Eye (tissue), 1 donor: ENCODE results near the gene TTL.
A peak's percentile ranks its signal among the peaks of the same experiment; 100 is the strongest.
"Not testable (repeated sequence)": the region's sequence is repeated elsewhere in the genome, so short reads cannot be mapped to it uniquely, and the experiment has no call there.

Source experiments
- DNase-seq: peaks from one replicate; pipeline ENCODE4 v3.0.0-alpha.2; 2015

Gene TTL

DNA sequence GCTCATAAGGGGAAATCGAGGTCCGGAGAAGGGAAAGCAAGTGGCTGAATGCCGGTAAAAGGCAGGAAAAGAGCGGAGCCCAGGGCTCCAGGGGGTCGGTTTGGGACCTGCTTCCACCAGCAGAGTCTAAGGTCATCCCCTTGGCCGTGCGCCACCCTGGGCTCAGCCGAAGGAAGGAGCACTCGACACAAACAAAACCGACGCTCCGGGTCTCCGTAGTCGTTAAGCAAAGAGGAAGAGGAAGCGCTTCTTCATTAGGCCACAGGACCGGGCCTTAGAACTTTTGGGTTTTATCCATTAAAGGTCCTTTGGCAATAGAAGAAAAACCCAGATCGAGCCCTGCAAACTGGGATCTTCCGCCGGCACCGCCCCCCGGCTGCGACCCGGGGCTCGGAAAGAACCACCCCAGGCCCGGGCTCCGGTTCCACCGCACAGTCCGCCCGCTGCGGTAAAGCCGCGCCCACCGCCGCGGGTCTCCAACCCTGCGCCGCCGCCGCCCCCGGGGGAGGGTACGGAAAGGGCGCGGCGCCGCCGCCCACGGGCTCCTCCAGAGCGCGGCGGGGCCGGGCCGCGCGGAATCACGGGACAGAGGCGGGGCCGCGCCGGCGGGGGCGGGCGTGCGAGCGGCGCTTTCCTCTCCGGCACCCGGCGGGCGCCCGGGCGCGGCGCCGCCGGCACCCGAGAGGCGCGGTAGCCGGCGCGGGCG, at the start of gene TTL:
TSS of gene TTL (plus strand) at position 629 of the 706 bp plus-strand sequence. CDS start 189 bp downstream, outside the sequence.
- DNase-seq, result peak; percentile 92

GRCh38 chr2:112432390-112432734, 49.6 kb upstream of the TTL start:
- DNase-seq, result not testable (repeated sequence)

DNA sequence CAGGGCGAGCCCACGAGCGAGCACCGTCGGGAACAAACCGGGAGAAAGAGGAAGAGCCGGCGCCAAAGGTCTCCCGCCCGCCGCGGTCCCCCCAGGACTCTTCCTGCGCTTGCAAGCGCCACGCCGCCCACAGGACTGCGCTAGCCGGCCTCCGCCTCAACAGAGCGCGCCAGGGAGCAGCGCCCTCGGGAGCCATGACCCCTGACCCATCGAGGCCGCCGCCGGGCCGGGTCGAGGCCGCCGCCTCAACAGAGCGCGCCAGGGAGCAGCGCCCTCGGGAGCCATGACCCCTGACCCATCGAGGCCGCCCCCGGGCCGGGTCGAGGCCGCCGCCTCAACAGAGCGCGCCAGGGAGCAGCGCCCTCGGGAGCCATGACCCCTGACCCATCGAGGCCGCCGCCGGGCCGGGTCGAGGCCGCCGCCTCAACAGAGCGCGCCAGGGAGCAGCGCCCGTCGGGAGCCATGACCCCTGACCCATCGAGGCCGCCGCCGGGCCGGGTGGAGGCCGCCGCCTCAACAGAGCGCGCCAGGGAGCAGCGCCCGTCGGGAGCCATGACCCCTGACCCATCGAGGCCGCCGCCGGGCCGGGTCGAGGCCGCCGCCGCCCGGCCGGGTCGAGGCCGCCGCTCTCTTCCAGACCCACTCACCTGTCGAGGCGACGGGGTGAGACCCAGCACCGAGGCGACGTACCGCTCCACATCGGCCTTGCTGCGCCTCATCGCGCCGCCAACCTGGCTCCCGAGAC, 49.0 kb upstream of the TTL start:
- not testable (repeated sequence) for DNase-seq

GRCh38 chr2:112433480-112433879, 48.5 kb upstream of the TTL start, which contains the start of gene RGPD8:
Gene RGPD8, minus strand, starts transcription at chr2:112433645. Its CDS starts 192 bp downstream, at chr2:112433453.
- peak; percentile 94 for DNase-seq

- no peak for DNase-seq
Observed at GRCh38 chr2:112433932-112434730, 47.8 kb upstream of the TTL start.

GRCh38 chr2:112434890-112435715, 46.9 kb upstream of the TTL start:
- not testable (repeated sequence) for DNase-seq

DNA sequence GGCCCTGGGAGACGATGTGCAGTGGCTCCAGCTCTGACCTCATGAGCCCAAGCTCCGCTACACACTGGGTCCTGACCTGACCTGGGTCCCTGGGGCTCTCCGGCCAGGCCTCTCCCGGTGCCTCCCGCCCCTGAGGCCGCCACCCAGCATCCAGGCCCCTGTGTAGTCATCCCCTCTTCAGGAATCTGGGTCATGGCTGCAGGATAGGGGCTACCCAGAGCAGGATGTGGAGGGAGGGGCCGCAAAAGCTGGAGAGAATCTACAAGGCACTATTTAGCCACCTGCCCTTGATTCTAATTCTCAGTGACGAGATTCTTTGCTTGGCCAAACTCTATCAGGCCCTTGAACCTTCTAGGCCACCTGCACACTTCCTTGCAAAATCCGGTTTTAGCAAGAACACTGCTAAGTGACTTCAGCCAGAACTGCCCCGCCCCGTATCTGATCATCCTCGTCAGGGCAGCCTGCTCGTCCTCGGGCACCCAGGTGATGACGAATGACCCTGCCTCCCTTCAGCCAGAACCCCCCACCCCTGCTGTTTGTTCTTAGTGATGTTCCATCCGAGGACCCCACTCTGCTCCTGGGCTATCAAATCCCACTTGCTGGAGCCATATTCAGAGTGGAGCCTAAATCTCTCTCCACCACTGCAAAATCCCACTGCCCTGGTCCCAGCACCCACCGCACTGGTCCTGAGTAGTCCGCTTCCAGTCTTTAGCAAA, 46.1 kb upstream of the TTL start:
- DNase-seq, result not testable (repeated sequence)

DNA sequence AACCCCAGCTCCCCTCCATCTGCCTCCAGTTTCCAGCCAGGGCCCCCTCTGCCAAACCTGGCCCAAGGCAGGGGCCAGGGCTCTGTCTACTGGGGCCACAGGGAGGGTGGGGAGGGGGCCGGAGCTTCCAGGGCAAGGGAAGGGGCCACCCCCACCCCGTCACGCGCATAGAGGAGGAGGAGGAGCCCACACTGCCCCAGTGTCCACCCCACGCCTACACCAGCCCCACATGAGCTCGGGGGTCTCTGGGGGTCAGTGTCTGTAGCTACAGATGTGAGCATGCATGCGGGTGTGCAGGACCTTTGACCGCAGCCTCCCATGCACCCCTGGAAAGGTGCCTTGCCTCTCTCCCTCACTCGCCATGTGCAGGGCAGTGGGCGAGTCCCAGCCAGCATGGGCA, 45.0 kb upstream of the TTL start:
- DNase-seq, result not testable (repeated sequence)

DNA sequence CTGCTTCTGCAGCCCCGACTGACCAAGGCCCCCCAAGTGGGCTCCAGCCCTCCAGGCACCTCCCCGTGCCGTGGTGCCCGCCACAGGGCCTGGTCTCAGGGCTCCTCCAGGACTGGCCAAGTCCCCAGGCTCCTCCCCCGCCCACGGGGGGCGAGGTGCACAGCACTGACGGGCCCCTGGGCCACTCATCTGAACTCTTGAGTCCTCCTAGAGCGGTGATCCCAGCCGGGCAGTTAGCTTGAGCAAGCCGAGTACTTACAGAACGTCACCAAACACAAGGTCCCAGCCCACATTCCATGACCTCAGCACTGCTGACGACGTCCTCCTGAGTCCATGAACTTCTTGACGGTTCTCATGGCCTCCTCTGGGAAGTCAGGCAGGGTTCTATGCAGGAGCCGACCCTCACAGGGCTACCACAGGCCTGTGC, 44.5 kb upstream of the TTL start:
- DNase-seq, result not testable (repeated sequence)

- not testable (repeated sequence) for DNase-seq
Observed at GRCh38 chr2:112438603-112439261, 43.2 kb upstream of the TTL start.

DNA sequence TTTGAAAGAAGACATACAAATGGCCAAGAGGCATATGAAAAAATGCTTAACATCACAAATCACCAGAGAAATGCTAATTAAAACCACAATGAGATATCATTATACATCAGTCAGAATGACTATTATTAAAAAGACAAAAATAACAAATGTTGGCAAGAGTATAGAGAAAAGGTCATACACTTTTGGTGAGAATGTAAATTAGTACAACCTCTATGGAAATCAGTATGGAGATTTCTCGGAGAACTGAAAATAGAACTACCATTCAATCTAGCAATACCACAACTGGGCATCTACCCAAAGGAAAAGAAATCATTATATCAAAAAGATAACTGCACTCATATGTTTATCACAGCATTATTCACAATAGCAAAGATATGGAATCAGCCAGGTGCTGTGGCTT, 37.7 kb upstream of the TTL start:
- not testable (repeated sequence) for DNase-seq

DNA sequence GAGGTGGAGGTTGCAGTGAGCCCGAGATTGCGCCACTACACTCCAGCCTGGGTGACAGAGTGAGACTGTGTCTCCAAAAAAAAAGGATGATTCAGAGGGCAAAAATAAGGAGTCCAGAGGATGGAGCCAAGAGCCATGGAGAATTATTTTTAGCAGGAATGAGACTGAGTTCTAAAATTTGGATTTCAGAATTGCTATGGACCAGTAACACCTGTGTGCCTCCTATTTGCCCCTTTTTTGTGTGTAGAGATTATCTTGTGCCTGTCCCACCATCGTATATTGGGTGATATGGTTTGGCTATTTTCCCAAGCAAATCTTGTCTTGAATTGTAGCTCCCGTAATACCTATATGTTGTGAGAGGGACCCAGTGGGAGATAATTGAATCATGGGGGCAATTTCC, 32.1 kb upstream of the TTL start:
- DNase-seq, result no peak

GRCh38 chr2:112451317-112451716, 30.6 kb upstream of the TTL start:
- DNase-seq, result no peak

DNA sequence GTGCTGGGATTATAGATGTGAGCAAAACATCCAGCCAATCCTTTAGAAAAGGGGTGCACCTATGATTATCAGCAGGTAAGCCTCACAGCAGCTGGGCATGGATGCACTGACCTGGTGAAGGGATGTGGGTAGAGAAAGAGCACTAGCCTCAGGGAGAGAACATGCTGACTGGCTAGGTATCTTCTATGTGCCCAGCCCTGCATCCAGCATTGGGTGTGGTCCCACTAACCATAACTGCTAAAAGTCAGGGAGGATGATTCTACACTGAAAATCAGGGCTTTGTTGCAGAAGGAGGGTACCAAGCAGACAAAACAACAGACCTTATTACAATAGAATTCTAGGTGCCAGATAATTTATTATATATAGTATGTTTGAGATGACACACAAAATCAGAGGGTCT, 27.4 kb upstream of the TTL start:
- no peak for DNase-seq

- no peak for DNase-seq
Observed at GRCh38 chr2:112459372-112459771, 22.6 kb upstream of the TTL start.

GRCh38 chr2:112462178-112462577, 19.8 kb upstream of the TTL start:
- no peak for DNase-seq

DNA sequence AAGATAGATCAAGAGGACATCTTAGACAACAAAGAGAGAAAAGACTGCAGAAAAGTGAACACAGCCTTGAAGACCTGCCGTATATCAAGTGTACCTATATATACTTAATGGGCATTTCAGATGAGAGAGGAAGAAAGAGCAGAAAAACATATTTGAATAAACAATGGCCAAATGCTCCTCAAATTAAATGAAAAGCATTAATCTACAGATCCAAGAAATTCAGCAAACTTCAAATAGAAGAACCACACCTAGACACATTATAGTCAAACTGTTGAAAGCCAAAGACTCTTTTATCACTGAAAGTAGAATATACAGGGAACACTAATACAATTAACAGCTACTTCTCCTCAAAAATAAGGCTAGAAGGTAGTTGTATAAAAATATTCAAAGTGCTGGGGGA, 18.7 kb upstream of the TTL start:
- DNase-seq, result no peak

GRCh38 chr2:112465382-112465781, 16.6 kb upstream of the TTL start:
- DNase-seq, result no peak

DNA sequence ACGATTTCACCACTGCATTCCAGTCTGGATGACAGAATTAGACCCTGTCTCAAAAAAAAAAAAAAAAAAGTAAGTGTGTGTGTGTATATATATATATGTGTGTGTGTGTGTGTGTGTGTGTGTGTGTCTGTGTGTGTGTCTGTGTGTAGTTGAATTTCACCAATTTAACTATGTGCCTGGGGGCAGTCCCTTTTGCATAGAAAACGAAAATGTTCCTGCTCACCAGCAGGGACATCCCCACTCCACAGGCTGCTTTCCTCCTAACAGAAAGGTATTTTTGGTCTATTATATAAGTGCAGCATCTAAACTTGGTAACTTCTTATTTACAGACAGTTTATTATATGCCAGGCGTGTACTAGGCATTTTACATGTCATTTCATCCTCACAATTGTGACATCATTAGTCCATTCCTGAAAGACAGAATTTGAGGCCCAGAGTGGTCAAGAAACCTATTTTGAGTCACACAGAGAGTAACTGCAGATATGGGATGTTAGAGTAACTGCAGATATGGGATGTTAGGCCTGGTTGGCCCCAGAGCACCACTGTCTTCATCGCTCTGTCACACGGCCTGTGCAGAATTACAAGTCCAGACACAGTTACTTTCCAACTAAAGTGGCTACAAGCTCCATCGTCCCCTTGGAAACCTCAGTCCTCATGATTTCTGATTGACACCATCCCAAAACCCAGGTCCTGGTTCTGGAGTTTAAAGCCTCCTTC, 9.3 kb upstream of the TTL start:
- no peak for DNase-seq

- DNase-seq, result no peak
Observed at GRCh38 chr2:112474844-112475486, 7.0 kb upstream of the TTL start.
